ENCODE measurements around the gene ATP1A1.

ATP1A1 gene

GRCh38 chr1:116372651-116373430 is at the start of gene ATP1A1:
Gene ATP1A1 (plus strand): TSS chr1:116373244. CDS start chr1:116373512, 268 bp downstream.
- DNase-seq (ENCODE audit: low spot score) = peak; percentile 95

- DNase-seq (ENCODE audit: low spot score) = no peak
Observed at GRCh38 chr1:116323491-116323890, 49.6 kb upstream of the ATP1A1 start.

- no peak for DNase-seq (ENCODE audit: low spot score)
Observed at GRCh38 chr1:116324411-116324810, 48.6 kb upstream of the ATP1A1 start.

GRCh38 chr1:116325104-116325503 is 47.9 kb upstream of the ATP1A1 start:
- DNase-seq (ENCODE audit: low spot score) = no peak

- DNase-seq (ENCODE audit: low spot score) = no peak
Observed at GRCh38 chr1:116325922-116326321, 47.1 kb upstream of the ATP1A1 start.

- no peak for DNase-seq (ENCODE audit: low spot score)
Observed at GRCh38 chr1:116326486-116326885, 46.6 kb upstream of the ATP1A1 start.

GRCh38 chr1:116328671-116329070 is 44.4 kb upstream of the ATP1A1 start:
- no peak for DNase-seq (ENCODE audit: low spot score)

- DNase-seq (ENCODE audit: low spot score) = no peak
Observed at GRCh38 chr1:116329524-116330341, 43.3 kb upstream of the ATP1A1 start.

- DNase-seq (ENCODE audit: low spot score) = no peak
Observed at GRCh38 chr1:116330342-116330652, 42.7 kb upstream of the ATP1A1 start.

GRCh38 chr1:116330846-116331245 is 42.2 kb upstream of the ATP1A1 start:
- no peak for DNase-seq (ENCODE audit: low spot score)

- no peak for DNase-seq (ENCODE audit: low spot score)
Observed at GRCh38 chr1:116331523-116331922, 41.5 kb upstream of the ATP1A1 start.

GRCh38 chr1:116332451-116332850 is 40.6 kb upstream of the ATP1A1 start:
- DNase-seq (ENCODE audit: low spot score) = no peak

GRCh38 chr1:116333171-116334014 is 39.7 kb upstream of the ATP1A1 start:
- DNase-seq (ENCODE audit: low spot score) = no peak

GRCh38 chr1:116334015-116334547 is 39.0 kb upstream of the ATP1A1 start:
- no peak for DNase-seq (ENCODE audit: low spot score)

GRCh38 chr1:116334868-116335635 is 38.0 kb upstream of the ATP1A1 start:
- no peak for DNase-seq (ENCODE audit: low spot score)

GRCh38 chr1:116335850-116336624 is 37.0 kb upstream of the ATP1A1 start:
- DNase-seq (ENCODE audit: low spot score) = no peak

- no peak for DNase-seq (ENCODE audit: low spot score)
Observed at GRCh38 chr1:116337398-116337797, 35.6 kb upstream of the ATP1A1 start.

- DNase-seq (ENCODE audit: low spot score) = no peak
Observed at GRCh38 chr1:116338400-116338799, 34.6 kb upstream of the ATP1A1 start.

- no peak for DNase-seq (ENCODE audit: low spot score)
Observed at GRCh38 chr1:116340506-116341231, 32.4 kb upstream of the ATP1A1 start.

GRCh38 chr1:116343019-116343418 is 30.0 kb upstream of the ATP1A1 start:
- DNase-seq (ENCODE audit: low spot score) = no peak
